Rectal smooth muscle tissue (tissue), 1 donor: ENCODE measurements around the gene FGF19.

Source experiments
- H3K27ac ChIP-seq: one replicate; pipeline ENCODE4 v1.7.0; 2013; ENCODE audit warnings: low read depth, low read length, inconsistent platforms
- H3K27me3 ChIP-seq: one replicate; pipeline ENCODE4 v1.7.0; 2013; ENCODE audit warnings: low read length; ENCODE audit not compliant: control insufficient read depth, insufficient read depth
- H3K36me3 ChIP-seq: one replicate; pipeline ENCODE4 v1.7.0; 2013; ENCODE audit warnings: low read length; ENCODE audit not compliant: control insufficient read depth, insufficient read depth
- H3K4me1 ChIP-seq: one replicate; pipeline ENCODE4 v1.7.0; 2013; ENCODE audit warnings: low read length; ENCODE audit not compliant: control insufficient read depth, insufficient read depth
- H3K4me3 ChIP-seq: one replicate; pipeline ENCODE4 v1.7.0; 2013; ENCODE audit warnings: low read length
- H3K9ac ChIP-seq: one replicate; pipeline ENCODE4 v1.7.0; 2013; ENCODE audit warnings: low read length

The FGF19 gene

GRCh38 chr11:69715446-69715845, 11.6 kb upstream of the FGF19 start:
- Histone ChIP-seq H3K9ac (no peak overlapping the region), H3K36me3 (no peaks in the 10 kb centered on the region), H3K27me3 (peaks cover 6% of the 10 kb centered on the region), H3K4me3 (no peak overlapping the region), H3K4me1 (no peaks in the 10 kb centered on the region), H3K27ac (no peak overlapping the region)

DNA sequence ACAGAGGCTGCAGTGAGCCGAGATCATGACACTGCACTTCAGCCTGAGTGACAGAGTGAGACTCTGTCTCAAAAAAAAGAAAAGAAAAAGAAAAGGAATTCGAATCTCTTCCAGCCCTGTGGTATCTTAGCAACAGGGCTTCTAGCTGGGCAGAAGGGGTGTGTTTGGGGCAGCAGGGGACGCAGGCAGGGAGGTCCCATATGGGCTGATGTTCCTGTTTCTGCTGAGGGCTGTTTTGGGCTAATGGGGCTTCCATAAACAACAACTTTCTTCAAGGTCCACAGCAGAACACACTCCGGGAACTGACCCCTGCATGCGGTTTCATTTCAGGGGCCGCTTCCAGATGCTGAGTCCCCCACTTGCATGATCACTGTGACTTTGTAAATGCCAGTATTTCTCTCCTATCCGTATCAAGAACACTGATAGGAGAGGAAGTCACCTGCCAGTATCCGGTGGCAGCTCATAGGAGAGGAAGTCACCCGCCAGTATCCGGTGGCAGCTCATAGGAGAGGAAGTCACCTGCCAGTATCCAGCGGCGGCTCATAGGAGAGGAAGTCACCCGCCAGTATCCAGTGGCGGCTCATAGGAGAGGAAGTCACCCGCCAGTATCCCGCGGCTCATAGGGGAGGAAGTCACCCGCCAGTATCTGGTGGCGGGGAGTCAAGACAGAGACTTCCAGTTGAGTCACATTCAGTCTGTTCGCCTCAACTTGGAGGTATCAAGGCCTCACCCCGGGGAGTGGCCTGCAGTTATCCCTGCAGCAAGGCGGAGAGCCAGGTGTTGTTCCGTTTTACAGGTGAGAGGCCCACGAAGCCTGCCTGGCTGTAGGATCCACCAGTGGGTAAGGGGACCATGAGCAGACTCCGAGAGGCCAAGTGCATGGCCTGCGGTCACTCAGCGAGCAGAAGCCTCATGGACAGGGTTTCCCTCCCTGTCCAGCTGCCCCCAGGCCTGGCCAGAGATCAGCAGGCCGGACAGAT, 8.3 kb upstream of the FGF19 start:
- no peak overlapping the region for H3K4me3 ChIP-seq
- H3K36me3 ChIP-seq: no peaks in the 10 kb centered on the region
- H3K9ac ChIP-seq: no peak overlapping the region
- no peak overlapping the region for H3K27ac ChIP-seq
- no peaks in the 10 kb centered on the region for H3K27me3 ChIP-seq
- no peaks in the 10 kb centered on the region for H3K4me1 ChIP-seq

GRCh38 chr11:69708736-69709401, 5.0 kb upstream of the FGF19 start:
- H3K27me3 ChIP-seq: no peaks in the 10 kb centered on the region
- H3K9ac ChIP-seq: no peak overlapping the region
- no peaks in the 10 kb centered on the region for H3K4me1 ChIP-seq
- no peaks in the 10 kb centered on the region for H3K36me3 ChIP-seq
- no peak overlapping the region for H3K4me3 ChIP-seq
- H3K27ac ChIP-seq: no peak overlapping the region

GRCh38 chr11:69707176-69707575, 3.4 kb upstream of the FGF19 start:
- H3K27ac ChIP-seq: no peak overlapping the region
- H3K4me1 ChIP-seq: no peaks in the 10 kb centered on the region
- H3K9ac ChIP-seq: no peak overlapping the region
- H3K36me3 ChIP-seq: no peaks in the 10 kb centered on the region
- no peak overlapping the region for H3K4me3 ChIP-seq
- H3K27me3 ChIP-seq: peaks cover 7% of the 10 kb centered on the region

GRCh38 chr11:69705901-69706787, 2.3 kb upstream of the FGF19 start:
- Histone ChIP-seq H3K4me1 (no peaks in the 10 kb centered on the region), H3K9ac (no peak overlapping the region), H3K27me3 (peaks cover 7% of the 10 kb centered on the region), H3K4me3 (no peak overlapping the region), H3K36me3 (no peaks in the 10 kb centered on the region), H3K27ac (no peak overlapping the region)

DNA sequence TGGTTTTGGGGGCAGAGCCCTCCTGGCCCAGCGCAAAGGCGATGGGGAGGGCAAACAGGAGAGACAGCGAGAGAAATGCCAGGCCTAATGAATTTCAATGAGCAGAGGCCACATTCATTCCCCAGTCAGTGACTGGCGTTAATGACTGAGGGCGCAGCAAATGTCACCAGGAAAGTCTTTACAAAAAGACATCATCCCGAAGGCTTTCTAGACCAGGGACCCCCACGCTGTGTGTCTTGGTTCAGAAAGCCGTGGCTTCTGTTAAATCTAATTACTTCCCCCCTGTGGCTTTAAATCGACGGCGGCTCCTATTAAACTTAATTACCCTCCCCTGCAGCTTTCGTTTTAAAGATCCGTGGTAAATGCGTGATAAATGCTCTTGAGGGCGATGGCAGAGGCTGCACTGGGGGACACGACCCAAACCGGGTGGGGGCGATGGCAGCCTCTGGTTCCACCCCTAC, 1.6 kb upstream of the FGF19 start:
- H3K27ac ChIP-seq: no peak overlapping the region
- H3K9ac ChIP-seq: no peak overlapping the region
- peaks cover 10% of the 10 kb centered on the region for H3K27me3 ChIP-seq
- H3K4me1 ChIP-seq: no peaks in the 10 kb centered on the region
- H3K36me3 ChIP-seq: no peaks in the 10 kb centered on the region
- no peak overlapping the region for H3K4me3 ChIP-seq

- Histone ChIP-seq H3K4me3 (no peak overlapping the region), H3K4me1 (no peaks in the 10 kb centered on the region)
These were observed 859 bp upstream of the FGF19 start for GRCh38 chr11:69704508-69705253.

GRCh38 chr11:69703453-69703767, 412 bp downstream of the FGF19 start:
- Histone ChIP-seq H3K4me3 (no peak overlapping the region), H3K27ac (no peak overlapping the region)

More at GRCh38 chr11:69704508-69705253, 859 bp upstream of the FGF19 start:
- Histone ChIP-seq H3K36me3 (no peaks in the 10 kb centered on the region), H3K9ac (no peak overlapping the region), H3K27me3 (peaks cover 10% of the 10 kb centered on the region), H3K27ac (no peak overlapping the region)

DNA sequence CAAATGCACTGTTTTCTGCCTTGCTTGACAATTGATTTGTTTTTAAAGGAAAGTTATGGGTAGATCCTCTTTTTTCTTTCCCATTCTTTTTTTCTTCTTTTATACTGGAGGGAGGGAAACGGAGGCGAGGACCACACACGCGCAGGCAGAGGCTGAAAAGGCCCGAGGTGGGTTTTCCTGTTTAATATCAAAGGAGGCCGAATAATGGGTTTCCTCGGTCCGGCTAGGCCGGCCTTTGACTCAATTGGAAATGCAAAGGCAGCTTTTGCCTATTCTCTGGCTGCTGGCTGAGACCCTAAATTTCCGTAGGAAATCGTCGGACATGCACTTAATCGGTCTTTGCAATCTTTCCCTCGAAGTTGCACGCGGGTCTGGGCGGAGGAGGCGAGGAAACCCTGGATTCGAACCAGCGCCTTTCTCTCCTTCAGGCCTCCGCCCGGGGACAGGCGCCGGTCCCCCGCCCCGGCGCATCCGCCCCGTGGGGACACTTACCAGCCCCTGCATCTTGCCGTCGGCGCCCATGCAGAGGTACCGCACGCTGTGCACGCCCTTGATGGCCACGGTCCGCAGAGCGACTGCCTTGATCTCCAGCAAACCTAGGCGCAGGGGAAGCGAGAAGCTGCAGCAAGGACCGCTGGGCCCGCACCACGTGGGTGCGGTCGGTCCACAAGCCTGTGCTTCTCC, 911 bp downstream of the FGF19 start:
- Histone ChIP-seq H3K27me3 (peaks cover 10% of the 10 kb centered on the region), H3K36me3 (no peaks in the 10 kb centered on the region), H3K4me3 (no peak overlapping the region), H3K27ac (no peak overlapping the region), H3K9ac (no peak overlapping the region), H3K4me1 (no peaks in the 10 kb centered on the region)

More at GRCh38 chr11:69703453-69703767, 412 bp downstream of the FGF19 start:
- Histone ChIP-seq H3K4me1 (no peaks in the 10 kb centered on the region), H3K27me3 (peaks cover 10% of the 10 kb centered on the region), H3K9ac (no peak overlapping the region), H3K36me3 (no peaks in the 10 kb centered on the region)

DNA sequence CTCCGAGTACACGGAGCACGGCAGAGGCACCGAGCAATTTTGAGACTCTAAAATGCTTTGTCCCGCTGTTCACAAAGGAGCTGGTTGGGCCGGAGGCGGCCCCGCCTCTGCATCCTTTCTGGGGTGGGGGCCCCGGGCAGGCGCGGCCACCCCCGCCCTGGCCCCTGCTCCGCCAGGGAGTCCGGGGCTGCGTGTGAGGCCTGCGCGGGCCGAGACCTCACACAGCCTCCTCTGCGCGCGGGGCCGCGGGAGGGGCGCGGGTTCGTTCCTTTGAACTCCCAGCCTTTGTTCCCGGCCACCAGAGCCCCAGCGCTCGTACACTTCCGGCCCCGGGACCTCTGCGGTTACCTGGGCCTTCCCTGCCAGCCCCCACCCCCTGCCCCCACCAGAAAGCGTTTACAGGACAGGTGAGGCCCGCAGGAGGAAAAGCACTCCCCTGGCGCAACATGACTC, 1.6 kb downstream of the FGF19 start:
- Histone ChIP-seq H3K36me3 (no peaks in the 10 kb centered on the region), H3K4me1 (no peaks in the 10 kb centered on the region), H3K27ac (no peak overlapping the region), H3K4me3 (no peak overlapping the region), H3K27me3 (peaks cover 10% of the 10 kb centered on the region), H3K9ac (no peak overlapping the region)
